HL-60 (cell line): ENCODE measurements around the gene CDC45.

Experiments
- DNase-seq, 2 experiments: peaks; one replicate each; pipeline ENCODE4 v3.0.0-alpha.2; 2010 to 2020; ENCODE audit warnings: low read depth in 1 of 2, low spot score in 1 of 2
- H3K27ac ChIP-seq: fragments of 250-450 bp; sonication (Bioruptor Pico); replicated peaks from 2 replicates; pipeline ENCODE4 v1.5.1; 2020; ENCODE audit warnings: mild to moderate bottlenecking, moderate library complexity
- H3K27me3 ChIP-seq: fragments of 250-450 bp; sonication (Bioruptor Pico); 2 replicates; pipeline ENCODE4 v1.5.1; 2021; ENCODE audit warnings: mild to moderate bottlenecking, moderate library complexity; ENCODE audit not compliant: insufficient read depth, poor library complexity, severe bottlenecking
- H3K4me3 ChIP-seq: replicated peaks from 2 replicates; pipeline ENCODE4 v1.5.1; 2011; ENCODE audit warnings: mild to moderate bottlenecking, control low read depth, low read length; ENCODE audit not compliant: insufficient read depth
- GABPA ChIP-seq: IDR thresholded peaks from 2 replicates; pipeline ENCODE4 v1.6.1; 2012; ENCODE audit warnings: low read depth
- POLR2AphosphoS5 ChIP-seq: IDR thresholded peaks from 2 replicates; pipeline ENCODE4 v1.6.1; 2012; ENCODE audit warnings: low read depth
- SPI1 ChIP-seq: IDR thresholded peaks from 2 replicates; pipeline ENCODE4 v1.6.1; 2012; ENCODE audit warnings: low read depth, mild to moderate bottlenecking, borderline replicate concordance
- TF ChIP-seq, protein P1 (sequence below): IDR thresholded peaks from 2 replicates; pipeline ENCODE4 v1.6.1; 2012; ENCODE audit warnings: low read depth; ENCODE audit not compliant: insufficient replicate concordance
- TF ChIP-seq, protein P2 (sequence below): IDR thresholded peaks from one replicate; pipeline ENCODE4 v1.5.1; 2011; ENCODE audit warnings: low read length, control low read depth, inconsistent platforms; ENCODE audit not compliant: insufficient read depth

Gene CDC45

DNA sequence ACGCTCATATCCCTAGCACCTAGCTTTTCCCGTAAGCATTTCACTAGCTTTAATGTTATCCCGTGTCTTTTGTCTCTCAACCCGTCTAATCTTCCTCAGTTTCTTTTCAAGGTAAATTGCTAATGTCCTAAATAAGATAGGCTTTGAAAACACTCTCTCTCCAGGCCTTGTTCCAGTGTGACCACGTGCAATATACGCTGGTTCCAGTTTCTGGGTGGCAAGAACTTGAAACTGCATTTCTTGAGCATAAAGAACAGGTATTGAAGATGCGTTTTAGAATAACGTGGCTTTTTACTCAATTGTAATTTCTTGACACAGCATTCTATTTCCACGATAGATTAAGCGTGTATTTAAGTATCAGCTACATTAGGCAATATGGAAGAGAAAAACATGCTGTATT, 1.1 kb downstream of the CDC45 start:
- H3K27ac ChIP-seq, result peak overlapping the region; percentile 100

DNA sequence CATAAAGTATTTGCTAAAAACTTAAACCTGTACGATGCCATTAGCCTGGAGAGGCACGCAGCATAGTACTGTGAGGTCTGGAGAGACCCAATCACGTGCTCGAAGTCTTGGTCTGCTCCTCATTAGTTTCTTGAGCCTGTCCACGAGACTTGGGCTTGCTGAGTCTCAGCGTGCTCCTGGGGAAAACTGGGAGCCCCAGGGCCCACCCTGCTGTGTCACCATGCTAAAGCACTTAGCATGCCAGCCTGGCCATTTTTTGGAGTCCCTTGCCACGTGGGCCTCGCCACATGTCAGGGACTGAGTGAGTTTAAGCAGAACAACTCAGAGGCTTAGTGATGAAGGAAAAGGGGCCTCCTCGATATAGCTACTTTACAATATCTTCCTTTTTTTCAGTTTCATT, 2.6 kb downstream of the CDC45 start:
- no peak for DNase-seq
- TF ChIP-seq GABPA (no peak), POLR2AphosphoS5 (no peak), SPI1 (no peak)
- TF ChIP-seq, protein P1, sequence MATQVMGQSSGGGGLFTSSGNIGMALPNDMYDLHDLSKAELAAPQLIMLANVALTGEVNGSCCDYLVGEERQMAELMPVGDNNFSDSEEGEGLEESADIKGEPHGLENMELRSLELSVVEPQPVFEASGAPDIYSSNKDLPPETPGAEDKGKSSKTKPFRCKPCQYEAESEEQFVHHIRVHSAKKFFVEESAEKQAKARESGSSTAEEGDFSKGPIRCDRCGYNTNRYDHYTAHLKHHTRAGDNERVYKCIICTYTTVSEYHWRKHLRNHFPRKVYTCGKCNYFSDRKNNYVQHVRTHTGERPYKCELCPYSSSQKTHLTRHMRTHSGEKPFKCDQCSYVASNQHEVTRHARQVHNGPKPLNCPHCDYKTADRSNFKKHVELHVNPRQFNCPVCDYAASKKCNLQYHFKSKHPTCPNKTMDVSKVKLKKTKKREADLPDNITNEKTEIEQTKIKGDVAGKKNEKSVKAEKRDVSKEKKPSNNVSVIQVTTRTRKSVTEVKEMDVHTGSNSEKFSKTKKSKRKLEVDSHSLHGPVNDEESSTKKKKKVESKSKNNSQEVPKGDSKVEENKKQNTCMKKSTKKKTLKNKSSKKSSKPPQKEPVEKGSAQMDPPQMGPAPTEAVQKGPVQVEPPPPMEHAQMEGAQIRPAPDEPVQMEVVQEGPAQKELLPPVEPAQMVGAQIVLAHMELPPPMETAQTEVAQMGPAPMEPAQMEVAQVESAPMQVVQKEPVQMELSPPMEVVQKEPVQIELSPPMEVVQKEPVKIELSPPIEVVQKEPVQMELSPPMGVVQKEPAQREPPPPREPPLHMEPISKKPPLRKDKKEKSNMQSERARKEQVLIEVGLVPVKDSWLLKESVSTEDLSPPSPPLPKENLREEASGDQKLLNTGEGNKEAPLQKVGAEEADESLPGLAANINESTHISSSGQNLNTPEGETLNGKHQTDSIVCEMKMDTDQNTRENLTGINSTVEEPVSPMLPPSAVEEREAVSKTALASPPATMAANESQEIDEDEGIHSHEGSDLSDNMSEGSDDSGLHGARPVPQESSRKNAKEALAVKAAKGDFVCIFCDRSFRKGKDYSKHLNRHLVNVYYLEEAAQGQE, result no peak
- TF ChIP-seq, protein P2, sequence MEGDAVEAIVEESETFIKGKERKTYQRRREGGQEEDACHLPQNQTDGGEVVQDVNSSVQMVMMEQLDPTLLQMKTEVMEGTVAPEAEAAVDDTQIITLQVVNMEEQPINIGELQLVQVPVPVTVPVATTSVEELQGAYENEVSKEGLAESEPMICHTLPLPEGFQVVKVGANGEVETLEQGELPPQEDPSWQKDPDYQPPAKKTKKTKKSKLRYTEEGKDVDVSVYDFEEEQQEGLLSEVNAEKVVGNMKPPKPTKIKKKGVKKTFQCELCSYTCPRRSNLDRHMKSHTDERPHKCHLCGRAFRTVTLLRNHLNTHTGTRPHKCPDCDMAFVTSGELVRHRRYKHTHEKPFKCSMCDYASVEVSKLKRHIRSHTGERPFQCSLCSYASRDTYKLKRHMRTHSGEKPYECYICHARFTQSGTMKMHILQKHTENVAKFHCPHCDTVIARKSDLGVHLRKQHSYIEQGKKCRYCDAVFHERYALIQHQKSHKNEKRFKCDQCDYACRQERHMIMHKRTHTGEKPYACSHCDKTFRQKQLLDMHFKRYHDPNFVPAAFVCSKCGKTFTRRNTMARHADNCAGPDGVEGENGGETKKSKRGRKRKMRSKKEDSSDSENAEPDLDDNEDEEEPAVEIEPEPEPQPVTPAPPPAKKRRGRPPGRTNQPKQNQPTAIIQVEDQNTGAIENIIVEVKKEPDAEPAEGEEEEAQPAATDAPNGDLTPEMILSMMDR, result no peak

More for the DNA sequence above, 1.1 kb downstream of the CDC45 start:
- DNase-seq, result no peak
- Histone ChIP-seq H3K4me3 (peak overlapping the region; percentile 100), H3K27me3 (no peaks in the 10 kb centered on the region)
- TF ChIP-seq, protein P2, result no peak
- TF ChIP-seq, protein P1, result no peak
- TF ChIP-seq POLR2AphosphoS5 (no peak), GABPA (no peak), SPI1 (no peak)

DNA sequence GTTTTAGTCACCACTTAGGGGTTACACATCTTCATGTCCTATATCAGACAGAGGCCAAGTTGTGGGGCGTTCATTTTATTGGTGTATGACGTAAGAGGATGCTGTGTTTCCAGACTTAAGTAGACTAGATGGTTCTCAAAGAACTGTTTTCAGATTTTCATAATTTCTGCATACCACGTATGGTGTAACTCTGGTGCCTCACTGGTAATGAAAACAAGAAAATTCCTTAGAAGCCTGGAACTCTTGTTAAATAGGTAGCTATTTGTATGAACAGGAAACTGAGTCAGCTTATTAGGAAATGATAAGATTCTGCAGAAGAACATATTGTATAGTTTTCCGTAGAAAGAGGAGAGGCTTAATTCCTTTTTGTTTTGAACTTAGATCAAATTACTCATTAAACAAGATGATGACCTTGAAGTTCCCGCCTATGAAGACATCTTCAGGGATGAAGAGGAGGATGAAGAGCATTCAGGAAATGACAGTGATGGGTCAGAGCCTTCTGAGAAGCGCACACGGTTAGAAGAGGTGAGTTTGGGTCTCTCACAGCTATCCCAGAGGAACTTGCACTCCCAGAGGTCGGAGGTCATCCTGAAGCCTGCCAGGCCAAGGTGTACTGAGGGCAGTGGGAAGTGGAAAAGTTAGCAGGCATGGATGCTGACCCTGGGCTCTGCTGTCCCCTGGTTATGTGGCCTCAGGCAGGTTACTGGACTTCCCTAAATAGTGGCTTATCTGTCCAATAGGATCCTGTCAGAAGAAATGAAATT, 3.9 kb downstream of the CDC45 start:
- no peak for DNase-seq

More for the DNA sequence above, 2.6 kb downstream of the CDC45 start:
- Histone ChIP-seq H3K27me3 (no peaks in the 10 kb centered on the region), H3K4me3 (no peak overlapping the region), H3K27ac (no peak overlapping the region)

More for the DNA sequence above, 3.9 kb downstream of the CDC45 start:
- Histone ChIP-seq H3K27ac (no peak overlapping the region), H3K27me3 (no peaks in the 10 kb centered on the region), H3K4me3 (no peak overlapping the region)
- TF ChIP-seq GABPA, result no peak
- TF ChIP-seq SPI1, result no peak
- no peak for TF ChIP-seq POLR2AphosphoS5
- TF ChIP-seq, protein P1, result no peak
- TF ChIP-seq, protein P2, result no peak
